GM23338 (cell line): Measurements from ENCODE around the gene ADAMTS7. TPM values are rescaled to one million over a fixed set of nuclear protein-coding genes. Genes with fewer than 3 reads are reported as not detected.
"Not testable (repeated sequence)": the region's sequence is repeated elsewhere in the genome, so short reads cannot be mapped to it uniquely, and the experiment has no call there.

ENCODE experiments used
- ATAC-seq: fragments of 200-7000 bp; cut with Tn5 transposase; 3 replicates; pipeline ENCODE4 v1.9.1; 2020
- DNase-seq: peaks from one replicate; pipeline ENCODE4 v3.0.0-alpha.2; 2015; ENCODE audit warnings: low spot score
- H2AFZ ChIP-seq: fragments of 200-600 bp; sonication (generic); 2 replicates; pipeline ENCODE4 v1.8.0; 2016; ENCODE audit warnings: antibody characterized with exemption, mild to moderate bottlenecking, moderate library complexity
- H3F3A ChIP-seq: fragments of 200-600 bp; sonication (generic); replicated peaks from 2 replicates; pipeline ENCODE4 v1.8.0; 2017; ENCODE audit warnings: antibody characterized with exemption, mixed run types, low read depth
- H3K27ac ChIP-seq: fragments of 200-600 bp; sonication (generic); 2 replicates; pipeline ENCODE4 v1.6.1; 2016; ENCODE audit warnings: low read depth
- H3K27me3 ChIP-seq: fragments of 200-600 bp; sonication (generic); 2 replicates; pipeline ENCODE4 v1.8.0; 2016; ENCODE audit warnings: mild to moderate bottlenecking, mixed run types, moderate library complexity; ENCODE audit not compliant: insufficient read depth
- H3K36me3 ChIP-seq: fragments of 200-600 bp; sonication (generic); 2 replicates; pipeline ENCODE4 v1.8.0; 2016; ENCODE audit warnings: mild to moderate bottlenecking; ENCODE audit not compliant: insufficient read depth
- H3K4me1 ChIP-seq: fragments of 200-600 bp; sonication (generic); 2 replicates; pipeline ENCODE4 v1.8.0; 2016; ENCODE audit warnings: mild to moderate bottlenecking, moderate library complexity; ENCODE audit not compliant: insufficient read depth
- H3K4me2 ChIP-seq: fragments of 200-600 bp; sonication (generic); 2 replicates; pipeline ENCODE4 v1.7.1; 2017; ENCODE audit warnings: mixed run types
- H3K4me3 ChIP-seq: fragments of 200-600 bp; sonication (generic); 2 replicates; pipeline ENCODE4 v1.6.1; 2016; ENCODE audit warnings: mixed run types
- H3K79me2 ChIP-seq: fragments of 200-600 bp; sonication (generic); replicated peaks from 2 replicates; pipeline ENCODE4 v1.8.0; 2017; ENCODE audit warnings: mild to moderate bottlenecking; ENCODE audit not compliant: insufficient read depth
- H3K9me2 ChIP-seq: fragments of 200-600 bp; sonication (generic); 2 replicates; pipeline ENCODE4 v1.8.0; 2017; ENCODE audit not compliant: insufficient read depth
- H4K20me1 ChIP-seq: fragments of 200-600 bp; sonication (generic); replicated peaks from 2 replicates; pipeline ENCODE4 v1.8.0; 2017; ENCODE audit warnings: mild to moderate bottlenecking; ENCODE audit not compliant: insufficient read depth
- H3K27ac Mint-ChIP-seq: 2 replicates; pipeline ENCODE4 v1.8.0; 2020; ENCODE audit warnings: inconsistent platforms, mild to moderate bottlenecking, moderate library complexity, mixed read lengths
- H3K27me3 Mint-ChIP-seq: 3 replicates; pipeline ENCODE4 v1.8.0; 2022; ENCODE audit warnings: low read depth, mild to moderate bottlenecking, moderate library complexity, mixed read lengths, inconsistent platforms; ENCODE audit not compliant: insufficient read depth, poor library complexity
- H3K36me3 Mint-ChIP-seq: 3 replicates; pipeline ENCODE4 v1.8.0; 2021; ENCODE audit warnings: low read depth, mild to moderate bottlenecking, inconsistent platforms, moderate library complexity, mixed read lengths
- H3K4me1 Mint-ChIP-seq: 3 replicates; pipeline ENCODE4 v1.8.0; 2020; ENCODE audit warnings: mild to moderate bottlenecking, inconsistent platforms, mixed read lengths
- H3K4me3 Mint-ChIP-seq: 3 replicates; pipeline ENCODE4 v1.8.0; 2021; ENCODE audit warnings: moderate library complexity, mild to moderate bottlenecking, inconsistent platforms, mixed read lengths
- H3K9me3 Mint-ChIP-seq: 3 replicates; pipeline ENCODE4 v1.8.0; 2020; ENCODE audit warnings: moderate library complexity, mild to moderate bottlenecking, inconsistent platforms, mixed read lengths
- CREB1 ChIP-seq: fragments of 250-450 bp; sonication (Bioruptor Pico); IDR thresholded peaks from 2 replicates; pipeline ENCODE4 v1.5.0; 2020; ENCODE audit warnings: low read depth, mild to moderate bottlenecking, moderate library complexity
- EZH2 ChIP-seq: fragments of 200-600 bp; sonication (generic); IDR thresholded peaks from one replicate; pipeline ENCODE4 v1.8.0; 2017; ENCODE audit warnings: antibody characterized with exemption, mild to moderate bottlenecking, low read depth; ENCODE audit not compliant: unreplicated experiment
- EZH2phosphoT487 ChIP-seq: fragments of 200-600 bp; sonication (generic); IDR thresholded peaks from one replicate; pipeline ENCODE4 v1.8.1; 2018; ENCODE audit warnings: antibody characterized with exemption; ENCODE audit not compliant: unreplicated experiment
- NANOG ChIP-seq: IDR thresholded peaks from 2 replicates; pipeline ENCODE4 v1.6.1; 2016; ENCODE audit warnings: antibody characterized with exemption, borderline replicate concordance
- POLR2AphosphoS5 ChIP-seq: IDR thresholded peaks from 2 replicates; pipeline ENCODE4 v1.6.1; 2016; ENCODE audit warnings: antibody characterized with exemption, low read depth
- STAT1 ChIP-seq: IDR thresholded peaks from one replicate; pipeline ENCODE4 v1.6.1; 2016; ENCODE audit warnings: antibody characterized with exemption; ENCODE audit not compliant: unreplicated experiment
- ZNF114 ChIP-seq: fragments of 250-450 bp; sonication (Bioruptor Pico); IDR thresholded peaks from 2 replicates; pipeline ENCODE4 v1.5.0; 2020; ENCODE audit warnings: mild to moderate bottlenecking, moderate library complexity
- ZNF331 ChIP-seq: fragments of 250-450 bp; sonication (Bioruptor Pico); IDR thresholded peaks from 2 replicates; pipeline ENCODE4 v1.5.0; 2020; ENCODE audit warnings: low read depth, mild to moderate bottlenecking, moderate library complexity
- polyA plus RNA-seq: library from polyadenylated mRNA; unstranded; fragments of >200 nt; fragmentation: Nextera tagmentation; extraction: Ambion mirVana; gene quantifications from 2 replicates; pipeline ENCODE4 v1.2.1, GENCODE V29; 2016
- total RNA-seq: library from RNA; depleted of rRNA; stranded (reverse); fragments of >200 nt; shearing (Covaris generic); gene quantifications from 2 replicates; pipeline ENCODE4 v1.2.3, GENCODE V29; 2014
- TF ChIP-seq, protein P1 (sequence below), 2 experiments: fragments of 200-600 bp in 1 of 2; sonication (generic) in 1 of 2; conservative IDR thresholded peaks; 2 replicates each; pipeline versions ENCODE4 v1.5.1 to v1.6.1; 2016 to 2017; ENCODE audit warnings: antibody characterized with exemption in 2 of 2, low read depth in 2 of 2, mild to moderate bottlenecking in 2 of 2, moderate library complexity in 1 of 2

Gene ADAMTS7
- total and polyA plus RNA-seq, 2 experiments from 2014 or later: 11.6 to 52.7 TPM

DNA sequence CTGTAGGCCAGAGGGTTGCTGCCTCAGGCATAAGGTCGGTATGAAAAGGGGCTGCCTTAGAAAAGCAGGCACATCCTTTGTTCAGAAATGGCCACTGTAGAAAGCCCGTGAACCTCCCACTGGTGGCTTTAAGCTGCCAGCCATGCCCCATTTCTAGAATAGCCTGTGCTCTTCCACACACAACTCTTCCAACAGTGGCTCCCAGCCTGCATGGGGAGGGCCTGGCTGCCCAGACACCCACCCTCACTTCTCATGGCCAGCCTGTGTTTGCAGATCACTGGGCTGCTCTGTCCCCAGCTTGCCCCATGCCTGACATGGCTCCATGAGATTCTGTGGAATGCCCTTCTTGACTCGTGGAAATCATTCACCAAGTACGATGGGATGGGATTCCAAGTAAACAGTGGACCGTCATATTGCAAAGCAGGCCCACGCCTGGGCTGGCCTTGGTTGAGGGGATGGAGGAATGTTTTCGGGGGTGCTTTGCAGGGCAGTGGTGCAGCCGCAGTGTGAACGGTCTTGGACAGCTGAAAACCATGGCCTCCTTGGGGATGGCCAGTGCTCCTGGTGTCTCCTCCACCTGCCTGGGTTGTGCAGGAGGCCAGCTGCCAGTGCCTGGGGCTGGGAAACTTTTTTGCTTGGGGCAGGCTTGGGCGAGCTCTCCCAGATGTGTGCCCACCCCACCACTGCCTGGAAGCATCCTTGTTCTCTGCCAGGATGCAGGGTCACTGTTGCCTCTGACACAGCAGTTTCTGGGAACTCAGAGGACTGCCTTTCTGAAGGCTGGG lies 57.3 kb downstream of the ADAMTS7 start:
- H3K4me3 ChIP-seq, H4K20me1 ChIP-seq, H3K36me3 Mint-ChIP-seq, H3K9me3 Mint-ChIP-seq, H3K4me1 ChIP-seq, H3K9me2 ChIP-seq, H3K79me2 ChIP-seq, H3K4me3 Mint-ChIP-seq, H3K27ac ChIP-seq, DNase-seq, H3K27ac Mint-ChIP-seq, H2AFZ ChIP-seq, H3K4me2 ChIP-seq, ATAC-seq, H3K36me3 ChIP-seq, H3K4me1 Mint-ChIP-seq, H3K27me3 ChIP-seq, H3F3A ChIP-seq: not testable (repeated sequence)
- peaks cover 11% of the 10 kb centered on the region for H3K27me3 Mint-ChIP-seq

- H3K9me2 ChIP-seq, H3K27me3 ChIP-seq, H3K36me3 Mint-ChIP-seq, H3K79me2 ChIP-seq, H3K9me3 Mint-ChIP-seq, H3F3A ChIP-seq, H3K4me1 ChIP-seq, DNase-seq, H3K27ac ChIP-seq, ATAC-seq, H3K4me3 Mint-ChIP-seq, H2AFZ ChIP-seq, H3K4me2 ChIP-seq, H3K36me3 ChIP-seq, H3K4me3 ChIP-seq, H3K4me1 Mint-ChIP-seq, H4K20me1 ChIP-seq, H3K27ac Mint-ChIP-seq: not testable (repeated sequence)
- H3K27me3 Mint-ChIP-seq: peaks cover 10% of the 10 kb centered on the region
Measured at GRCh38 chr15:78753359-78753659, 58.0 kb downstream of the ADAMTS7 start.

GRCh38 chr15:78752492-78753358 lies 58.5 kb downstream of the ADAMTS7 start:
- H3F3A ChIP-seq: no peaks in the 10 kb centered on the region
- H3K9me2 ChIP-seq: no peaks in the 10 kb centered on the region
- no peak overlapping the region for H3K27ac ChIP-seq
- no peak overlapping the region for H3K4me3 ChIP-seq
- no peaks in the 10 kb centered on the region for H3K4me1 ChIP-seq
- no peak for ATAC-seq
- no peak overlapping the region for H3K27ac Mint-ChIP-seq
- peaks cover 8% of the 10 kb centered on the region; the same call in 1 of the 3 replicates for H3K4me1 Mint-ChIP-seq
- H3K27me3 ChIP-seq: no peaks in the 10 kb centered on the region
- H3K36me3 Mint-ChIP-seq: no peaks in the 10 kb centered on the region
- TF ChIP-seq ZNF331 (CRISPR knock-in tag) (no peak), EZH2 (no peak), CREB1 (CRISPR knock-in tag) (no peak), STAT1 (no peak), NANOG (no peak), ZNF114 (no peak), POLR2AphosphoS5 (no peak), EZH2phosphoT487 (no peak)
- TF ChIP-seq, protein P1, sequence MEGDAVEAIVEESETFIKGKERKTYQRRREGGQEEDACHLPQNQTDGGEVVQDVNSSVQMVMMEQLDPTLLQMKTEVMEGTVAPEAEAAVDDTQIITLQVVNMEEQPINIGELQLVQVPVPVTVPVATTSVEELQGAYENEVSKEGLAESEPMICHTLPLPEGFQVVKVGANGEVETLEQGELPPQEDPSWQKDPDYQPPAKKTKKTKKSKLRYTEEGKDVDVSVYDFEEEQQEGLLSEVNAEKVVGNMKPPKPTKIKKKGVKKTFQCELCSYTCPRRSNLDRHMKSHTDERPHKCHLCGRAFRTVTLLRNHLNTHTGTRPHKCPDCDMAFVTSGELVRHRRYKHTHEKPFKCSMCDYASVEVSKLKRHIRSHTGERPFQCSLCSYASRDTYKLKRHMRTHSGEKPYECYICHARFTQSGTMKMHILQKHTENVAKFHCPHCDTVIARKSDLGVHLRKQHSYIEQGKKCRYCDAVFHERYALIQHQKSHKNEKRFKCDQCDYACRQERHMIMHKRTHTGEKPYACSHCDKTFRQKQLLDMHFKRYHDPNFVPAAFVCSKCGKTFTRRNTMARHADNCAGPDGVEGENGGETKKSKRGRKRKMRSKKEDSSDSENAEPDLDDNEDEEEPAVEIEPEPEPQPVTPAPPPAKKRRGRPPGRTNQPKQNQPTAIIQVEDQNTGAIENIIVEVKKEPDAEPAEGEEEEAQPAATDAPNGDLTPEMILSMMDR (conservative IDR thresholded peaks at IDR 0.05; ENCODE audit: low read depth in 2 of 2): no peak
- no peaks in the 10 kb centered on the region for H3K36me3 ChIP-seq
- no peak overlapping the region for H3K4me3 Mint-ChIP-seq
- DNase-seq: no peak
- H3K9me3 Mint-ChIP-seq: no peaks in the 10 kb centered on the region; the same call in 2 of the 3 replicates
- H4K20me1 ChIP-seq: no peaks in the 10 kb centered on the region
- no peak overlapping the region for H2AFZ ChIP-seq
- peaks cover 10% of the 10 kb centered on the region for H3K27me3 Mint-ChIP-seq
- H3K79me2 ChIP-seq: no peaks in the 10 kb centered on the region
- H3K4me2 ChIP-seq: no peak overlapping the region
